Mucosa of descending colon (tissue), 3 donors: Measurements from ENCODE around the gene MYO5B. TPM values are rescaled to one million over a fixed set of nuclear protein-coding genes. Genes with fewer than 3 reads are reported as not detected.

Experiments
- ATAC-seq: fragments of 200-7000 bp; cut with Tn5 transposase; one replicate; pipeline ENCODE4 v1.9.1; 2020; ENCODE audit warnings: mild to moderate bottlenecking, moderate library complexity
- DNase-seq, 3 donors: peaks; one replicate each; pipeline ENCODE4 v3.0.0-alpha.2; 2020
- H3K36me3 ChIP-seq: fragments of 200-600 bp; one replicate; pipeline ENCODE4 v1.8.0; 2021; ENCODE audit warnings: low read depth, mild to moderate bottlenecking
- H3K4me1 ChIP-seq: fragments of 200-600 bp; one replicate; pipeline ENCODE4 v1.8.0; 2021; ENCODE audit warnings: low read depth, mild to moderate bottlenecking
- H3K4me3 ChIP-seq: fragments of 200-600 bp; one replicate; pipeline ENCODE4 v1.8.0; 2021; ENCODE audit warnings: mild to moderate bottlenecking
- H3K9me3 ChIP-seq: fragments of 200-600 bp; one replicate; pipeline ENCODE4 v1.8.0; 2021; ENCODE audit warnings: mild to moderate bottlenecking
- intact Hi-C, 2 donors: fragments of 100-400 bp; cut with DNase I in 1 of 2; cut with micrococcal nuclease in 1 of 2; formaldehyde crosslinking; loops; one replicate each; pipeline versions ENCODE4 v1.11.0 to v1.11.1; 2022; cut with DNase I, micrococcal nuclease
- total RNA-seq, 3 donors: library from RNA; stranded (reverse); fragmentation: NEBNext Ultra II Directional in 2 of 3; extraction: Animal tissue kit (Norgen Biotek cat#: 25700) in 2 of 3; gene quantifications; one replicate each; pipeline versions ENCODE4 v1.2.1 to v1.2.4, GENCODE V29; 2021 to 2023
- TF ChIP-seq, protein P1 (sequence below): fragments of 200-600 bp; IDR thresholded peaks from one replicate; pipeline ENCODE4 v1.8.0; 2022; ENCODE audit warnings: antibody characterized with exemption, mild to moderate bottlenecking
- donor health status: DM: no; HTN: no; CAD: no; lungs with moderate emphysema.
- donor health status: DM: no; HTN: no; CAD: no.
- donor health status: DM: no; HTN: yes; CAD: no.

MYO5B gene
- total RNA-seq, 3 donors from 2014 or later, result 52.7 to 179 (median 120) TPM

- Histone ChIP-seq H3K4me3 (no peak overlapping the region), H3K4me1 (no peaks in the 10 kb centered on the region), H3K9me3 (no peaks in the 10 kb centered on the region), H3K36me3 (no peaks in the 10 kb centered on the region)
- DNase-seq, result no peak
- ATAC-seq, result peak; percentile 55
- TF ChIP-seq, protein P1, sequence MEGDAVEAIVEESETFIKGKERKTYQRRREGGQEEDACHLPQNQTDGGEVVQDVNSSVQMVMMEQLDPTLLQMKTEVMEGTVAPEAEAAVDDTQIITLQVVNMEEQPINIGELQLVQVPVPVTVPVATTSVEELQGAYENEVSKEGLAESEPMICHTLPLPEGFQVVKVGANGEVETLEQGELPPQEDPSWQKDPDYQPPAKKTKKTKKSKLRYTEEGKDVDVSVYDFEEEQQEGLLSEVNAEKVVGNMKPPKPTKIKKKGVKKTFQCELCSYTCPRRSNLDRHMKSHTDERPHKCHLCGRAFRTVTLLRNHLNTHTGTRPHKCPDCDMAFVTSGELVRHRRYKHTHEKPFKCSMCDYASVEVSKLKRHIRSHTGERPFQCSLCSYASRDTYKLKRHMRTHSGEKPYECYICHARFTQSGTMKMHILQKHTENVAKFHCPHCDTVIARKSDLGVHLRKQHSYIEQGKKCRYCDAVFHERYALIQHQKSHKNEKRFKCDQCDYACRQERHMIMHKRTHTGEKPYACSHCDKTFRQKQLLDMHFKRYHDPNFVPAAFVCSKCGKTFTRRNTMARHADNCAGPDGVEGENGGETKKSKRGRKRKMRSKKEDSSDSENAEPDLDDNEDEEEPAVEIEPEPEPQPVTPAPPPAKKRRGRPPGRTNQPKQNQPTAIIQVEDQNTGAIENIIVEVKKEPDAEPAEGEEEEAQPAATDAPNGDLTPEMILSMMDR, result no peak
- intact Hi-C loops, result no loop called here
Observed at GRCh38 chr18:50075772-50076171, 119.2 kb downstream of the MYO5B start.

DNA sequence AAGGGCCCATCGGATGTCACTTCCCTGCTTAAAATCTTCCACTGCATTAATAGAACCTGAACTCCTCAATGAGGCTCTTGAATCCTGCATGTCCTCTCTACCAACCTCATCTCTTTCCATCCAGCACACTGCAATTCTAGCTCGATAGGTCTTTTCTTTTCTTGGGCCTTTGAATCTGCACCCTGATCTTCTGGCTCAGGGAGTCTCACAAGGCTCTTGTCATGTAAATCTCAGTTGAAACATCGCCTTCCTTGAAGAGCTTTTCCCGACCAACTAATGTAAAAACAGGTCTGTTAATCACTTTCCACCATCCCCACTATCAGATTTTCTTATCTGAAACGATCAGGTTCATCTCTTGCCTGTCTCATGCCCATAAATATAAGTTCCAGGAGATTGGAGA is 120.5 kb downstream of the MYO5B start:
- DNase-seq, result no peak
- ATAC-seq, result no peak
- intact Hi-C loops, result no loop called here
- no peaks in the 10 kb centered on the region for H3K4me1 ChIP-seq
- TF ChIP-seq, protein P1, result no peak
- no peaks in the 10 kb centered on the region for H3K9me3 ChIP-seq
- no peaks in the 10 kb centered on the region for H3K36me3 ChIP-seq
- H3K4me3 ChIP-seq, result no peak overlapping the region

DNA sequence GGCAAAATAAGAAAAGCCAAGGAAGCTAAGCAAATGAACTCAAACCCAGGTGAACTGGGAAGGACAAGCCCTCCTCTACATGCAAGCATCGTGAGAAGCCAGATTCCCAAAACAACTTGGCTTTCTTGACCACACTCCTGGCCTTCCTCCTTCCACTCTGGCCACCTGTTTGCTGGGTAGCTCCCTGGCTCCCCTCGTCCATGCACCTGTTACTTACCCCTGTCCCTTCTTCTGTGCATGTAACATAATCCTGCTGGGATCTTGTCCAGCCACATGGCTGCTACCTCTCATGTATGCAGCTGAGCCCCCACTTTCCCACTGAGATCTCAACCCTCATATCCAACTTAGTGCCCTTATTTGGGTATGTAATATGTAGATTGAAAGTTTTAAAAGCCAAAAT is 121.6 kb downstream of the MYO5B start:
- TF ChIP-seq, protein P1, result no peak
- no peak for ATAC-seq
- no peak for DNase-seq
- no peaks in the 10 kb centered on the region for H3K4me1 ChIP-seq
- no peaks in the 10 kb centered on the region for H3K9me3 ChIP-seq
- intact Hi-C loops, result no loop called here
- H3K36me3 ChIP-seq, result no peaks in the 10 kb centered on the region
- H3K4me3 ChIP-seq, result no peak overlapping the region

DNA sequence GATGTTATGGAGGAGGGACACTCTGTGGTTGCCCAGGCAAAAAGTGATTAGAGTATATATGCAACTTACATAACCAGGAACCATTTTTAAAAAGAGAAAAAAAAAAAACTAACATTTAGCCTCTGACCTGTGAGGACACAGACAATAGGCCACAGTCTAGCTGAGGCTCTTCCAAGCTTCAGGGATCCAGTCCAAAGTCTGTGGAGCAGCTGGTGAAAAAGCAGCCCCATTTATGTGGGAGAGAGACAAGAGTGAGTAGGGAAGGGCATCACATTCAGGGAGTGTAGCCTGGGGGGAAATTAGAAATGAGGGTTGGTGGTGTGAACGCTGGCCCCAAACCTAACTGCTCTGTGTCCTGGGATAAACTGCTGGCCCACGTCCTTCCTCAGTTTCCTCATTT is 122.8 kb downstream of the MYO5B start:
- H3K36me3 ChIP-seq, result no peaks in the 10 kb centered on the region
- TF ChIP-seq, protein P1, result no peak
- ATAC-seq (no peak), DNase-seq (no peak)
- intact Hi-C loops, result no loop called here
- H3K4me1 ChIP-seq, result no peaks in the 10 kb centered on the region
- H3K9me3 ChIP-seq, result no peaks in the 10 kb centered on the region
- H3K4me3 ChIP-seq, result no peak overlapping the region

GRCh38 chr18:50071397-50071796 is 123.5 kb downstream of the MYO5B start:
- intact Hi-C loops, result no loop called here
- no peaks in the 10 kb centered on the region for H3K9me3 ChIP-seq
- DNase-seq, result no peak
- H3K4me3 ChIP-seq, result no peak overlapping the region
- ATAC-seq, result no peak
- TF ChIP-seq, protein P1, result no peak
- no peaks in the 10 kb centered on the region for H3K36me3 ChIP-seq
- H3K4me1 ChIP-seq, result no peaks in the 10 kb centered on the region

DNA sequence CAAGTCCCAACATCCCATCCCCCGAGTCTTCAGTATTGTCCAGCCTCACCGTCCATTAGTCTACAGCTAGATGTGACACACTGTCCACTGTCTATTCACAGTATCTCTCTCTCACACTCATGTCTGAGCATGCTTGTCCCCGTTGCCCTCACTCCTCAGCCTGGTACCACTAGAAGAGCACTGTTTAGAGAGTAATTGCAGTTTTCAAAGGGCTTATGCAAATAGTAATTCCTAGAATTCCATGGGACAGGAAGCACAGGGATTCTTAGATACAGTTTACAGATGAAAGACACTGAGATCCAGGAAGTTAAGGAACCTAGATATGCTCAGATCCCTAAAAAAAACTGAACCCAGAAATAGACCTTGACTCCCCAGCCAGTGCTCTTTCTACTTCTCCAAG is 125.5 kb downstream of the MYO5B start:
- no peak for ATAC-seq
- no peak for DNase-seq
- no peaks in the 10 kb centered on the region for H3K9me3 ChIP-seq
- H3K36me3 ChIP-seq, result no peaks in the 10 kb centered on the region
- no peaks in the 10 kb centered on the region for H3K4me1 ChIP-seq
- intact Hi-C loops, result no loop called here
- H3K4me3 ChIP-seq, result no peak overlapping the region
- TF ChIP-seq, protein P1, result no peak
